ENCODE measurements around the gene IL1R2. TPM values are rescaled to one million over a fixed set of nuclear protein-coding genes. Genes with fewer than 3 reads are reported as not detected.

Gene IL1R2
- total and polyA plus RNA-seq, 2 experiments from 2014 or later = not detected

DNA sequence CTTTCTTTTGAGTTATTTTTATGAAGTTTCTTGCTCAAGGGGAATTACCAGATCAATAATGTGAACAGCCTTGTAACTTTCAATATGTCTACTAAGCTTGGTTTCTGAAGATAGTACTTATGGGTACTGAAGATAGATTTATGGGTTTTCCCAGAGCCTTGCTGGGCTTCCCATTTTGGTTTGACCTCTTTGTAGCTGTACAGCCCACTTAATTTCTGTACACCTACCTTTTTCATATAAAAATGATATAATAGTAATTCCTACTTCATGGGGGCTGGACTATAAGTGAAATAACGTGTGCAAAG, 22.2 kb downstream of the IL1R2 start:
- no peak for DNase-seq (ENCODE audit: low read depth in 1 of 2, low spot score in 1 of 2)
- H3K36me3 ChIP-seq = no peaks in the 10 kb centered on the region
- H3K27ac ChIP-seq = no peak overlapping the region
- TF ChIP-seq, protein P1, sequence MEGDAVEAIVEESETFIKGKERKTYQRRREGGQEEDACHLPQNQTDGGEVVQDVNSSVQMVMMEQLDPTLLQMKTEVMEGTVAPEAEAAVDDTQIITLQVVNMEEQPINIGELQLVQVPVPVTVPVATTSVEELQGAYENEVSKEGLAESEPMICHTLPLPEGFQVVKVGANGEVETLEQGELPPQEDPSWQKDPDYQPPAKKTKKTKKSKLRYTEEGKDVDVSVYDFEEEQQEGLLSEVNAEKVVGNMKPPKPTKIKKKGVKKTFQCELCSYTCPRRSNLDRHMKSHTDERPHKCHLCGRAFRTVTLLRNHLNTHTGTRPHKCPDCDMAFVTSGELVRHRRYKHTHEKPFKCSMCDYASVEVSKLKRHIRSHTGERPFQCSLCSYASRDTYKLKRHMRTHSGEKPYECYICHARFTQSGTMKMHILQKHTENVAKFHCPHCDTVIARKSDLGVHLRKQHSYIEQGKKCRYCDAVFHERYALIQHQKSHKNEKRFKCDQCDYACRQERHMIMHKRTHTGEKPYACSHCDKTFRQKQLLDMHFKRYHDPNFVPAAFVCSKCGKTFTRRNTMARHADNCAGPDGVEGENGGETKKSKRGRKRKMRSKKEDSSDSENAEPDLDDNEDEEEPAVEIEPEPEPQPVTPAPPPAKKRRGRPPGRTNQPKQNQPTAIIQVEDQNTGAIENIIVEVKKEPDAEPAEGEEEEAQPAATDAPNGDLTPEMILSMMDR (IDR thresholded peaks at IDR 0.05; ENCODE audit: low read depth, low read length) = no peak
- no peak overlapping the region for H3K4me3 ChIP-seq
- H3K4me1 ChIP-seq (ENCODE audit: low read depth) = no peaks in the 10 kb centered on the region
- H3K9me3 ChIP-seq (ENCODE audit: low read depth) = no peaks in the 10 kb centered on the region
- no peaks in the 10 kb centered on the region for H3K27me3 ChIP-seq

DNA sequence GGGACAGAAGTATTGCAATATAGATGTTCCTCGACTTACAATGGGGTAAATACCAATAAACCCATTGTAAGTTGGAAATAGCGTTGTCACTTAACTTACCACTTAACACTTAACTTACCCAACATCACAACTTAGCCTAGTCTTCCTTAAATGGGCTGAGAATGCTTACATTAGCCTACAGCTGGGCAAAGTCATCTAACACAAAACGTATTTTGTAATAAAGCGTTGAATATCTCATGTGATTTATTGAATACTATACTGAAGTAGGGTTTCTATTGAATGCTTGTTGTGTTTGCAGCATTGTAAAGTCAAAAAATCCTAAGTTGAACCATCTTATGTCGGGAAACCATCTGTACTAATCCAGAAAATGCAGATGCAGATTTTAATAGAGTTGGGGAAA, 23.6 kb downstream of the IL1R2 start:
- TF ChIP-seq, protein P1 (IDR thresholded peaks at IDR 0.05; ENCODE audit: low read depth, low read length) = no peak
- Histone ChIP-seq H3K9me3 (ENCODE audit: low read depth) (no peaks in the 10 kb centered on the region), H3K4me3 (no peak overlapping the region), H3K36me3 (no peaks in the 10 kb centered on the region), H3K27ac (no peak overlapping the region), H3K4me1 (ENCODE audit: low read depth) (no peaks in the 10 kb centered on the region), H3K27me3 (peaks cover 4% of the 10 kb centered on the region)
- DNase-seq (ENCODE audit: low read depth in 1 of 2, low spot score in 1 of 2) = no peak

DNA sequence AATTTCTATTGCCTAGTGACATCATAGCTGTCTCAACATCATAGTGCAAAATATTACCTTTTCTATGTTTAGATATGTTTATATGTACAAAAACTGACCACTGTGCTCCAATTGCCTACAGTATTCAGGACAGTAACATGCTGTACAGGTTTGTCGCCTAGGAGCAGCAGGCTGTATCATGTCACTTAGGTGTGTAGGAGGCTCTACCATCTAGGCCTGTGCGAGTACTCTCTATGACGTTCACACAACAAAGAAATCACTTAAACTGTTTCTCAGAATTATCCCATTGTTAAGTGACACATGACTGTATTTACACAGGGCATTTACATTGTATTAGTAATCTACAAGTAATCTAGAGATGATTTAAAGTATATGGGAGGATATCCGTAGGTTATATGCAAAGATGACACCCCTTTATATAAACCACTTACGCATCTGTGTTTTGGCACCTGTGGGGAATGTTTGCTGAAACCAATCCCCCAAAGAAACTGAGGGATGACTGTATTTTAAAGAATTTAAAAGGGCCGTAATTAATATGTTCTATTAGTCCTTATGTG, 24.7 kb downstream of the IL1R2 start:
- no peak overlapping the region for H3K27ac ChIP-seq
- H3K4me3 ChIP-seq = no peak overlapping the region
- TF ChIP-seq, protein P1 (IDR thresholded peaks at IDR 0.05; ENCODE audit: low read depth, low read length) = no peak
- no peak for DNase-seq (ENCODE audit: low read depth in 1 of 2, low spot score in 1 of 2)
- H3K27me3 ChIP-seq = peaks cover 4% of the 10 kb centered on the region
- H3K9me3 ChIP-seq (ENCODE audit: low read depth) = no peaks in the 10 kb centered on the region
- H3K4me1 ChIP-seq (ENCODE audit: low read depth) = no peaks in the 10 kb centered on the region
- no peaks in the 10 kb centered on the region for H3K36me3 ChIP-seq

DNA sequence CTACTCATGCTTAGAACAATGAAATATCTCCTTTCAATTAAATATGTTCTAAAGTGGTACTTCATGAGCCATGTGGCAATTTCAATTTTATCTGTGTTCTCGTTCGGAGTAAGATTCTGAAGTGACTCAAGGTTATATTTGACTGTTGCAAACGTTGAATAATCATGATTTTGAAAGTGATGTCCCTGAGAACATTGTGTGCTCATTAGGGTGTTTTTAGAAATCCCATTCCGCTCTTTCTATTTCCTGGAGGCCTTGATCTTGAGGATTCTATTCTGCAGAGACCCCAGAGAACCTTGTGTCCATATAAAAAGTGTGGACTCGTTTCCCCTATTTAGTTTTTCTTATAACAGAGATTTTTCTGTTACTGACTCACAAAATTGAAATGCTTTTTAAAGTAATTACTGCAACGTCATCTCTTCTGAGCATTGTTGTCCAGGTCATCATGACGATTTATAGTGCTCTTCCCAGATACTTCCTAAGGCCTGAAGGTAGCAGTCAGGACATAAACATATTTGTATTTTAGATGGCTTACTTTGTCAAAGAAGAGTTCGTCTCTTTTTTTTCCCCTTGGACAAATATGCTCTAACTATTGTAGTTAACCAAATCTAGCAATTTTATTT, 27.2 kb downstream of the IL1R2 start:
- Histone ChIP-seq H3K4me1 (ENCODE audit: low read depth) (no peaks in the 10 kb centered on the region), H3K9me3 (ENCODE audit: low read depth) (no peaks in the 10 kb centered on the region), H3K4me3 (no peak overlapping the region), H3K36me3 (no peaks in the 10 kb centered on the region), H3K27ac (no peak overlapping the region), H3K27me3 (peaks cover 4% of the 10 kb centered on the region)
- TF ChIP-seq, protein P1 (IDR thresholded peaks at IDR 0.05; ENCODE audit: low read depth, low read length) = no peak
- DNase-seq (ENCODE audit: low read depth in 1 of 2, low spot score in 1 of 2) = peak in 1 of 2 donors; percentile 79

DNA sequence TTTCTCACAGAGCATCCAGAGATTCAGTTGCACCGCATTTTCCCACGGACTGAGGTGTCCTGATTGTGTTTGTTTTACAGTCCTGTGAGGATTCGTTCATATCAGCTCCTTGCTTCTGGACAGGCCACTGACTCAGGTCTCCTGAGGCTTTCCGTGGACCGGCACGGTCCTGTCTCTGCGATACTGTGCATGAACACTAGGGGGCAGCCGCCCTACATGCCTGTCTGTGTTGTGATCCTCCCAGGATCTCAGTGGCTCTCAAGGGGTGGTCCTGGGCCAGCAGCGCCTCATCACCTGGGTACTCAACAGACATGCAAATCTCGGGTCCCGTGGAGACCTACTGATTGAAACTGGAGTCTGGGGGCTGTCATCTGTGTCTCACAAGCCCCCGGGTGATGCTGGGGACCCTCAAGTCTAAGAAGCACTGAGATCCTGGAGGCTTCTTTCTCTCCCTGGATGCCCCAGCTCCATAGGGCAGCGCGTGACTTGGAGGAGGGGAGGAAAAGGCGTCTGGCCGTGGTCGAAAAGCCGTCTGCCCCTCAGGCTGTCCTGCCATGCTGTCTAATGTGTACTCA, 28.9 kb downstream of the IL1R2 start:
- Histone ChIP-seq H3K36me3 (no peaks in the 10 kb centered on the region), H3K9me3 (ENCODE audit: low read depth) (no peaks in the 10 kb centered on the region), H3K27ac (no peak overlapping the region), H3K27me3 (peaks cover 4% of the 10 kb centered on the region), H3K4me1 (ENCODE audit: low read depth) (no peaks in the 10 kb centered on the region), H3K4me3 (no peak overlapping the region)
- TF ChIP-seq, protein P1 (IDR thresholded peaks at IDR 0.05; ENCODE audit: low read depth, low read length) = peak; percentile 98
- peak; percentile 81 to 97 for DNase-seq (ENCODE audit: low read depth in 1 of 2, low spot score in 1 of 2)
